Loucy (cell line): ENCODE measurements around the gene STAT4.

Source experiments
- H2AFZ ChIP-seq: fragments of 200-600 bp; sonication (generic); 2 replicates; pipeline ENCODE4 v1.6.0; 2016; ENCODE audit warnings: antibody characterized with exemption, mild to moderate bottlenecking, low read length, moderate library complexity
- H3F3A ChIP-seq: fragments of 200-600 bp; 2 replicates; pipeline ENCODE4 v1.6.0; 2016; ENCODE audit warnings: antibody characterized with exemption, low read depth, mild to moderate bottlenecking
- H3K27me3 ChIP-seq: fragments of 200-600 bp; sonication (generic); 2 replicates; pipeline ENCODE4 v1.6.1; 2014; ENCODE audit warnings: low read length, mild to moderate bottlenecking; ENCODE audit not compliant: insufficient read depth, poor library complexity, severe bottlenecking
- H3K36me3 ChIP-seq: fragments of 200-600 bp; sonication (generic); 2 replicates; pipeline ENCODE4 v1.6.1; 2016; ENCODE audit warnings: low read length; ENCODE audit not compliant: insufficient read depth
- H3K4me1 ChIP-seq: fragments of 200-600 bp; sonication (generic); 2 replicates; pipeline ENCODE4 v1.5.1; 2014; ENCODE audit warnings: low read length, mild to moderate bottlenecking; ENCODE audit not compliant: insufficient read depth, poor library complexity, severe bottlenecking
- H3K4me2 ChIP-seq: fragments of 200-600 bp; sonication (generic); 2 replicates; pipeline ENCODE4 v1.6.0; 2014; ENCODE audit warnings: antibody characterized with exemption, low read length, low read depth, mild to moderate bottlenecking; ENCODE audit not compliant: poor library complexity, severe bottlenecking
- H3K4me3 ChIP-seq: fragments of 200-600 bp; sonication (generic); 2 replicates; pipeline ENCODE4 v1.5.1; 2014; ENCODE audit warnings: low read length, mild to moderate bottlenecking, mixed read lengths; ENCODE audit not compliant: poor library complexity, severe bottlenecking
- H3K79me2 ChIP-seq: fragments of 200-600 bp; sonication (generic); 2 replicates; pipeline ENCODE4 v1.6.1; 2014; ENCODE audit warnings: low read length; ENCODE audit not compliant: insufficient read depth
- H3K9ac ChIP-seq: fragments of 200-600 bp; sonication (generic); 2 replicates; pipeline ENCODE4 v1.6.0; 2014; ENCODE audit warnings: mild to moderate bottlenecking, low read depth, low read length, moderate library complexity; ENCODE audit not compliant: poor library complexity, severe bottlenecking
- H3K9me2 ChIP-seq: fragments of 200-600 bp; sonication (generic); replicated peaks from 2 replicates; pipeline ENCODE4 v1.6.1; 2016; ENCODE audit warnings: low read depth, low read length, mixed read lengths
- H3K9me3 ChIP-seq: fragments of 200-600 bp; sonication (generic); 2 replicates; pipeline ENCODE4 v1.6.1; 2014; ENCODE audit warnings: mild to moderate bottlenecking, antibody characterized with exemption, low read length, low read depth; ENCODE audit not compliant: insufficient read depth
- H4K20me1 ChIP-seq: fragments of 200-600 bp; sonication (generic); 2 replicates; pipeline ENCODE4 v1.6.0; 2014; ENCODE audit warnings: antibody characterized with exemption, low read length, mild to moderate bottlenecking; ENCODE audit not compliant: insufficient read depth, poor library complexity, severe bottlenecking
- EZH2phosphoT487 ChIP-seq: fragments of 200-600 bp; IDR thresholded peaks from 2 replicates; pipeline ENCODE4 v1.6.1; 2018; ENCODE audit warnings: antibody characterized with exemption, mild to moderate bottlenecking, moderate library complexity, borderline replicate concordance
- TF ChIP-seq, protein P1 (sequence below): fragments of 200-600 bp; sonication (generic); conservative IDR thresholded peaks from 2 replicates; pipeline ENCODE4 v1.5.1; 2014; ENCODE audit warnings: mild to moderate bottlenecking, antibody characterized with exemption, low read length

Gene STAT4

GRCh38 chr2:191171708-191172355 lies 21.0 kb upstream of the STAT4 start:
- Histone ChIP-seq H3K27me3 (no peaks in the 10 kb centered on the region), H2AFZ (no peak overlapping the region), H3K4me2 (no peak overlapping the region), H3K36me3 (no peaks in the 10 kb centered on the region), H3K4me1 (peaks cover 7% of the 10 kb centered on the region), H3K79me2 (no peaks in the 10 kb centered on the region), H3K4me3 (no peak overlapping the region), H3K9me2 (no peaks in the 10 kb centered on the region), H3F3A (no peaks in the 10 kb centered on the region), H4K20me1 (no peaks in the 10 kb centered on the region), H3K9ac (no peak overlapping the region), H3K9me3 (no peaks in the 10 kb centered on the region)
- TF ChIP-seq, protein P1, sequence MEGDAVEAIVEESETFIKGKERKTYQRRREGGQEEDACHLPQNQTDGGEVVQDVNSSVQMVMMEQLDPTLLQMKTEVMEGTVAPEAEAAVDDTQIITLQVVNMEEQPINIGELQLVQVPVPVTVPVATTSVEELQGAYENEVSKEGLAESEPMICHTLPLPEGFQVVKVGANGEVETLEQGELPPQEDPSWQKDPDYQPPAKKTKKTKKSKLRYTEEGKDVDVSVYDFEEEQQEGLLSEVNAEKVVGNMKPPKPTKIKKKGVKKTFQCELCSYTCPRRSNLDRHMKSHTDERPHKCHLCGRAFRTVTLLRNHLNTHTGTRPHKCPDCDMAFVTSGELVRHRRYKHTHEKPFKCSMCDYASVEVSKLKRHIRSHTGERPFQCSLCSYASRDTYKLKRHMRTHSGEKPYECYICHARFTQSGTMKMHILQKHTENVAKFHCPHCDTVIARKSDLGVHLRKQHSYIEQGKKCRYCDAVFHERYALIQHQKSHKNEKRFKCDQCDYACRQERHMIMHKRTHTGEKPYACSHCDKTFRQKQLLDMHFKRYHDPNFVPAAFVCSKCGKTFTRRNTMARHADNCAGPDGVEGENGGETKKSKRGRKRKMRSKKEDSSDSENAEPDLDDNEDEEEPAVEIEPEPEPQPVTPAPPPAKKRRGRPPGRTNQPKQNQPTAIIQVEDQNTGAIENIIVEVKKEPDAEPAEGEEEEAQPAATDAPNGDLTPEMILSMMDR: no peak
- no peak for TF ChIP-seq EZH2phosphoT487

- Histone ChIP-seq H4K20me1 (no peaks in the 10 kb centered on the region), H2AFZ (no peak overlapping the region), H3K79me2 (no peaks in the 10 kb centered on the region), H3K4me2 (no peak overlapping the region), H3K9ac (no peak overlapping the region), H3K4me1 (peaks cover 4% of the 10 kb centered on the region), H3K9me2 (no peaks in the 10 kb centered on the region), H3F3A (no peaks in the 10 kb centered on the region), H3K27me3 (no peaks in the 10 kb centered on the region), H3K36me3 (no peaks in the 10 kb centered on the region), H3K4me3 (no peak overlapping the region), H3K9me3 (no peaks in the 10 kb centered on the region)
- TF ChIP-seq, protein P1: no peak
- TF ChIP-seq EZH2phosphoT487: no peak
Measured at GRCh38 chr2:191171286-191171685, 20.5 kb upstream of the STAT4 start.

- H3K4me1 ChIP-seq: peaks cover 4% of the 10 kb centered on the region
- no peak overlapping the region for H3K9ac ChIP-seq
- H3K4me2 ChIP-seq: no peak overlapping the region
Measured at GRCh38 chr2:191170773-191171172, 20.0 kb upstream of the STAT4 start.

More at GRCh38 chr2:191170773-191171172, 20.0 kb upstream of the STAT4 start:
- TF ChIP-seq EZH2phosphoT487: no peak
- TF ChIP-seq, protein P1: no peak
- Histone ChIP-seq H3K36me3 (no peaks in the 10 kb centered on the region), H4K20me1 (no peaks in the 10 kb centered on the region), H3K9me3 (no peaks in the 10 kb centered on the region), H3K9me2 (no peaks in the 10 kb centered on the region), H3K27me3 (no peaks in the 10 kb centered on the region), H2AFZ (no peak overlapping the region), H3K79me2 (no peaks in the 10 kb centered on the region), H3F3A (no peaks in the 10 kb centered on the region), H3K4me3 (no peak overlapping the region)
